ENCODE results near the gene DYNC2H1.

GRCh38 chr11:103070142-103070541 lies 39.1 kb upstream of the DYNC2H1 start:
- no peak for TF ChIP-seq CTCF (conservative IDR thresholded peaks at IDR 0.05)
- no peak for TF ChIP-seq ZFX (IDR thresholded peaks at IDR 0.05)

All from C4-2B (cell line).